Measurements from ENCODE around the gene TAAR1. TPM values are rescaled to one million over a fixed set of nuclear protein-coding genes. Genes with fewer than 3 reads are reported as not detected.
"Not testable (repeated sequence)": the region's sequence is repeated elsewhere in the genome, so short reads cannot be mapped to it uniquely, and the experiment has no call there.

TAAR1 gene
- total RNA-seq, 4 donors from 2014 or later, result not detected

- no peaks in the 10 kb centered on the region for H3K9me3 ChIP-seq
- H3K4me3 ChIP-seq, result no peak overlapping the region
- H3K36me3 ChIP-seq, result no peaks in the 10 kb centered on the region
- no peak for TF ChIP-seq POLR2AphosphoS5 (IDR thresholded peaks at IDR 0.05)
- no peak for TF ChIP-seq CTCF (IDR thresholded peaks at IDR 0.05)
- no peak for TF ChIP-seq POLR2A (IDR thresholded peaks at IDR 0.05; ENCODE audit: low read depth)
- TF ChIP-seq EP300 (IDR thresholded peaks at IDR 0.05), result no peak
- DNase-seq (ENCODE audit: extremely low spot score), result no peak
- 90% methylated on average over 5 of the region's 5 CpGs for WGBS
- H3K27ac ChIP-seq (replicated peaks in 1 of 4), result no peak overlapping the region
- H3K4me1 ChIP-seq, result no peaks in the 10 kb centered on the region
- no peaks in the 10 kb centered on the region for H3K27me3 ChIP-seq
- intact Hi-C loops (cut with DNase I), result no loop called here
These were observed 51.3 kb downstream of the TAAR1 start for GRCh38 chr6:132607544-132608233.

- 74% methylated on average over 8 of the region's 8 CpGs for WGBS
- TF ChIP-seq EP300 (IDR thresholded peaks at IDR 0.05) (no peak), POLR2A (IDR thresholded peaks at IDR 0.05; ENCODE audit: low read depth) (no peak), POLR2AphosphoS5 (IDR thresholded peaks at IDR 0.05) (no peak), CTCF (IDR thresholded peaks at IDR 0.05) (no peak)
- no peaks in the 10 kb centered on the region for H3K4me1 ChIP-seq
- intact Hi-C loops (cut with DNase I), result no loop called here
- no peaks in the 10 kb centered on the region for H3K36me3 ChIP-seq
- no peak overlapping the region for H3K4me3 ChIP-seq
- DNase-seq (ENCODE audit: extremely low spot score), result no peak
- H3K27me3 ChIP-seq, result no peaks in the 10 kb centered on the region
- H3K27ac ChIP-seq (replicated peaks in 1 of 4), result no peak overlapping the region
- H3K9me3 ChIP-seq, result no peaks in the 10 kb centered on the region
These were observed 54.3 kb downstream of the TAAR1 start for GRCh38 chr6:132604635-132605152.

- intact Hi-C loops (cut with DNase I); H3K4me1 ChIP-seq: not testable (repeated sequence)
These were observed 58.1 kb downstream of the TAAR1 start for GRCh38 chr6:132600900-132601299.

GRCh38 chr6:132598473-132598872, 60.5 kb downstream of the TAAR1 start:
- DNase-seq (ENCODE audit: extremely low spot score), result no peak
- intact Hi-C loops (cut with DNase I), result no loop called here
- H3K4me3 ChIP-seq, result no peak overlapping the region
- H3K9me3 ChIP-seq, result no peaks in the 10 kb centered on the region
- 49% methylated on average over 3 of the region's 3 CpGs for WGBS
- no peaks in the 10 kb centered on the region for H3K4me1 ChIP-seq
- no peak for TF ChIP-seq EP300 (IDR thresholded peaks at IDR 0.05)
- TF ChIP-seq CTCF (IDR thresholded peaks at IDR 0.05), result no peak
- no peak for TF ChIP-seq POLR2AphosphoS5 (IDR thresholded peaks at IDR 0.05)
- no peak for TF ChIP-seq POLR2A (IDR thresholded peaks at IDR 0.05; ENCODE audit: low read depth)
- peaks cover 0 to 7% (median 0%) of the 10 kb centered on the region in 4 donors for H3K27me3 ChIP-seq
- H3K36me3 ChIP-seq, result no peaks in the 10 kb centered on the region
- H3K27ac ChIP-seq (replicated peaks in 1 of 4), result no peak overlapping the region

More at GRCh38 chr6:132600900-132601299, 58.1 kb downstream of the TAAR1 start:
- not testable (repeated sequence) for H3K9me3 ChIP-seq; H3K27me3 ChIP-seq; H3K27ac ChIP-seq (replicated peaks in 1 of 4); DNase-seq (ENCODE audit: extremely low spot score); H3K36me3 ChIP-seq; H3K4me3 ChIP-seq

DNA sequence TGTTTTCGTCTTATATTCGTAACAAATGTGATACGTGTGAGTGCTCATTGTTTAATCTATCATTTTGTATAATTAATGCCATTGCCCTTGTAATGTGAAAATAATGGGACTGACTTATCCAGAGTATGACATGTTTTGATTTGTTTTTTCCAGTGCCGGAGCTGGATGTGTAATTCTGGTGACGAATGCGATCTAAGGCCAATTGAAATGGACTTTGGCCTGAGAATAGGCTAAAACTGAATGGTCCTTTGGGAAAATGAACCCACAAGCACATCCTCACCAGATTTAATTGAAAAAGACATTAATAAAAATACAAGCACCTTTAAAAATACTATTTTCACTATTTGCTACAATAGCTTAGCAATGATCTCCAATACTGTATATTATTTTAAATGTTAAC, 62.8 kb downstream of the TAAR1 start:
- H3K9me3 ChIP-seq, result no peaks in the 10 kb centered on the region
- H3K36me3 ChIP-seq, result no peaks in the 10 kb centered on the region
- TF ChIP-seq POLR2AphosphoS5 (IDR thresholded peaks at IDR 0.05) (no peak), CTCF (IDR thresholded peaks at IDR 0.05) (no peak), POLR2A (IDR thresholded peaks at IDR 0.05; ENCODE audit: low read depth) (no peak), EP300 (IDR thresholded peaks at IDR 0.05) (no peak)
- no peak overlapping the region for H3K27ac ChIP-seq (replicated peaks in 1 of 4)
- H3K27me3 ChIP-seq, result peaks cover 0 to 7% (median 0%) of the 10 kb centered on the region in 4 donors
- DNase-seq (ENCODE audit: extremely low spot score), result no peak
- 59% methylated on average over 6 of the region's 6 CpGs for WGBS
- intact Hi-C loops (cut with DNase I), result no loop called here
- H3K4me3 ChIP-seq, result no peak overlapping the region
- H3K4me1 ChIP-seq, result no peaks in the 10 kb centered on the region

Other genes with a start within 250 kb of the TAAR1 start
- 10 to 100 TPM; 43.2 to 81.4 (median 49.9) TPM for gene STX7, start 146.1 kb downstream of the TAAR1 start, total RNA-seq
- not detected for gene TAAR9, start 120.9 kb downstream of the TAAR1 start, total RNA-seq
- not detected for gene TAAR8, start 106.5 kb downstream of the TAAR1 start, total RNA-seq
- not detected for gene TAAR6, start 88.9 kb downstream of the TAAR1 start, total RNA-seq
- not detected for gene TAAR5, start 69.4 kb downstream of the TAAR1 start, total RNA-seq
- not detected for gene TAAR2, start 34.9 kb downstream of the TAAR1 start, total RNA-seq
- 1 to 10 TPM in 3 of 4 donors, under 1 TPM in 1; 0.57 to 2.7 (median 1.3) TPM for gene VNN1, start 54.9 kb upstream of the TAAR1 start, total RNA-seq
- 10 to 100 TPM in 1 of 4 donors, 1 to 10 TPM in 1, under 1 TPM in 2; 0.42 to 10.9 (median 1.8) TPM for gene VNN2, start 98.7 kb upstream of the TAAR1 start, total RNA-seq
- 1 to 10 TPM; 4.8 to 6.2 (median 5.7) TPM for gene SLC18B1, start 139.5 kb upstream of the TAAR1 start, total RNA-seq
- 1,000 to 10,000 TPM in 3 of 4 donors, 100 to 1,000 TPM in 1; 892 to 2,519 (median 1,816) TPM for gene RPS12, start 155.4 kb upstream of the TAAR1 start, total RNA-seq